GM19240 (cell line): ENCODE results near the gene CPSF2.

Experiments used
- DNase-seq: peaks from one replicate; pipeline ENCODE4 v3.0.0; 2011; ENCODE audit warnings: low spot score; ENCODE audit not compliant: insufficient read length

CPSF2 gene

DNA sequence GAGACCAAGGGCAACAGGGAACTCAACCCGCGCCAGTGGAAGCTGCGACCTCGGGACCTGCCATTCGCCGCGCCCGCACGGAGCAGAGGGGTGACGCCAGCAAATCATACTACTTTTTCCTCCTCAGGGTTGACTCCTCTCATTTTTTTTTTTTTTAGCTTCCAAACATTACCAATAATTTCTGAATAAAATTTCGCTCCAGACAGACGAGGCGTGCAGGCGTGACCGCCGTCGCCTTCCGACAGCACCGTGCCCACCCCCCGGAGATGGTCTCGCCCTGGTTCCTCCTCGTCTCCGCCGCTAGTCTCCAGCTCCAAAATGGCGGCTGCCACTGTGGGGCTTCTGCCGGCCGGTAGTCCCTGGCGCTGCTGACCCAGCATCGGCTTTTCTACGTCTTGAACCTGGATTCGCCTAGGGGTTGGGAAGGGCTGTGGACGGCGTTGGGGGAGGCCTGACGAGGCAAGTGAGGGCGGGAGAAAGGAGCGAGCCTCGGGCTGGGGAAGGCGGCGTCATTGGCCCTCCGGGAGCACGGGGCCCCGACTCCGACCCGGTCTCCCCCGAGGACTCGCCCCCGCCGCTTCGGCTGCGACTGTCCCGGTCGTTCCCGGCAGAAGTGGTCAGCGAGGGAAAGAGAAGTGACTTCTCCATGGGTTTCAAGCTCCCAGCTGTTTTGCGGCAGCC, at the start of gene CPSF2, which contains the start of gene NDUFB1:
Gene CPSF2, plus strand, starts transcription at position 300 of the 681 bp plus-strand sequence. CDS start 9,016 bp downstream, outside the sequence.
Gene NDUFB1, minus strand, starts transcription at position 37 of the 681 bp plus-strand sequence. CDS start 4,069 bp downstream, outside the sequence.
- DNase-seq, result peak; percentile 71

GRCh38 chr14:92074555-92074954, 47.2 kb upstream of the CPSF2 start:
- DNase-seq, result no peak

GRCh38 chr14:92088494-92088893, 33.3 kb upstream of the CPSF2 start:
- no peak for DNase-seq

GRCh38 chr14:92093320-92093719, 28.4 kb upstream of the CPSF2 start:
- DNase-seq, result no peak

DNA sequence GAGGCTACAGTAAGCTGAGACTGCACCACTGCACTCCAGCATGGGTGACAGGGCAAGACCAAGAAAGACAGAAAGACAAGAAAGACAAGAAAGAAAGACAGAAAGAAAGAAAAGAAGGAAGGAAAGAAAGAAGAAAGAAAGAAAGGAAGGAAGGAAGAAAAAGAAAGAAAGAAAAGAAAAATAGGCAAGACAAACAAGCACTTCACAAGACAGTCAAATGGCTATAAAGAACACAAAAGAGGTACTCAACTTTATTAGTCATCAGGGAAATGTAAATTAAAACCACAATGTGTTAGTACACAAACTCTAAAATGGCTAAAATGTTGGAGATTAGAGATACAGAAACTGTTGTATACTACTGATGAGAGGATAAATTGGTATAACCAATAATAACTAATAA, 22.0 kb upstream of the CPSF2 start:
- no peak for DNase-seq

GRCh38 chr14:92103363-92103989, 18.3 kb upstream of the CPSF2 start:
- no peak for DNase-seq

GRCh38 chr14:92105073-92105892, 16.5 kb upstream of the CPSF2 start:
- no peak for DNase-seq

DNA sequence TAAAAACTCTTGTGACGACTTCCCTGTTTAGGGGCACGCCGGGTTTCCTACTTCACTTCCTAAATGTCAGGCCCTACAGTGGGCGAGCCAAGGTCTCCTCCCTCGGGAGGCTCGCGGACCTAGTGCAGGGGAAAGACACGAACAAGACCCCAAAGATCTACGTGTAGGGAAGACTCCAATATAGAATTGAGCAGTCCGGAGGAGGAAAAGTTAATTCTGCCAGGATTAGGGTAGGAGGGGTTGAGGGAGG, 16.0 kb upstream of the CPSF2 start:
- no peak for DNase-seq

DNA sequence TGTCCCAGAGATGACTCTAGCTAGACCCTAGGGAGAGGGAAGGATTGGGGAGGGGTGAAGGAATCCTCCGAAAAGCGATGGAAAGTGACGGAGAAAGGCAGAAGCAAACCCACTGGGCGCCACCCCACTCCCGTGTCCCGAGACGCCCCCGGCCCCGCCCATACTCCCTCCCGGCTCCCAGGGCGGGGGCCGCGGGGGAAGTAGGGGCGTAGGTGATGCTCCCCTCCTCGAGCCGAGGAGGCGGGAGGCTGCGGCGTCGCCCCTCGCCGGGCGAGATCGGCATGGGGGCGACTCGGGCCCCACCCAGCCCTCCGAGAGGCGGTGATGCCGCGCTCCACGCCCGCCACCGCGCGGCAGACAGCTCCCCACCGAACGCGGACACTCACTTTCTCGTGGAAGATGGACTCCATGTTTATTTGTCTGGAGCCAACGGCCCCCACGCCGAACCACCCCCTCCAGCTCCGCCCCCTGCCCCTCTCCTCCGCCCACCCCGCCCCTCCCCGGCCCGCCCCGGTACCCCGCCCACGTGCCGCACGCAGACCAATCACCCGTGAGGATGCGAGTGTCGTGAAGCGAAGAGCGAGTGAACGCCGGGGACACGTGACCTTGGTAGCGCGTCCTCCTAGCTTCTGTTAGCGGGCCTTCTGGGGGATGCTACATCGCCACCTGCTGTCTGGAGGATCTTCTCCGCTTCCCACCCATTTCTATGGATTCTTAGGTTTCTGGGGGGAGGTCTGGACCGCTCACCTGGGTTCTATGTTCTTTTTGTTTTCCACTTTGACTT, 15.4 kb upstream of the CPSF2 start, which contains the start of gene ATXN3:
Gene ATXN3, minus strand, starts transcription at position 440 of the 784 bp plus-strand sequence. Its CDS starts 30 bp downstream, at position 410.
- peak; percentile 90 for DNase-seq

GRCh38 chr14:92108345-92109254, 13.2 kb upstream of the CPSF2 start:
- no peak for DNase-seq

DNA sequence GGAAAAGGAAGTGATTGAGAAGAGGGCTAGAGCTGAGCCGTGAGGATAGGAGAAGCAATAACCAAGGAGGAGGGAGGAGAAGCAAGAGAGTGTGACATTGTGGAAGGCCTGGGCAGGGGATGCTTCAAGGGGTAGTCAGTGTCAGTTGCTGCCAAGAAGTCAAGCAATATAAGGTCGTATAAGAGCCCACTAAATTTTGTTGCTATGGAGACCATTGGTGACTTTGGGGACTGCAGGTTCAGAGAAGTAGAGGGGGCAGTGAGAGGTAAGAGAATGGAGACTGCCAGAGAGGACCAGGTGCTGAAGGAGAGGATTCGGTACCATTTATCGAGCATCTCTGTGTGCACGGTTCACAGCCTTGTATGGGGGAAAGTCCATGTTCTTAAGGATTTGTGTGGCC, 12.3 kb upstream of the CPSF2 start:
- DNase-seq, result no peak

GRCh38 chr14:92121207-92121669, 531 bp upstream of the CPSF2 start:
- no peak for DNase-seq

DNA sequence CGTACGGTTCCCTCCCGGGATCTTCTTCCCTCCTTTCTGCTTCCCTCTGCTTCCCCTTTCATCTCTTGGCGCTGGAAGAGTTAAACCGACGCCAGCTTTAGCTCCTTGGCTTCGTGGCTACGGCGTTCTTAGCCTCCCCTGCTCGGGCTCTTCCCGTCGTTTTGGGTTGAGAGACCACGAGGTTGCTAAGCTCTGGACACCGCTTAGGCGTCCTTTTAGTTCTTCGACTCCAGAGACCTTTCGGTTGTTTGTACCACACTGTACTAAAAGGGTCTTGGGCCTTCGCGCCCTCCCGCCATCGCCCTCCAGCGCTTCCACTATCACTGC, 545 bp downstream of the CPSF2 start:
- DNase-seq, result no peak

DNA sequence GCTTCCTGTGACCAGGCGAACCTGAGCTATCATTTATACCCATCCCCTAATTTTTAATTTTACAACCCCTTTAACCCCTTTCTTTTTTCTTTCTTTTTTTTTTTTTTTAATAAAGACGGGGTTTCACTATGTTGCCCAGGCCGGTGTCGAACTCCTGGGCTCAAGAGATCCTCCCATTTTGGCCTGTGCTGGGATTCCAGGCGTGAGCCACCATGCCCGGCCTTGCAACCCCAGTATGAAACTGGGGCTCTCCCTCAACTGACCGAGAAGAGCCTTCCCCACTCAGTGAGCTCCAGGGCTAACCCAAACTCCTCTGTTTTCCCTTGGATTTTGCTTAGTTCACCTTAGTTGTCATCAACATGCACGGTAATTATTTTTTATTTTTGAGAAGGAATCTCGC, 992 bp downstream of the CPSF2 start:
- DNase-seq, result no peak

DNA sequence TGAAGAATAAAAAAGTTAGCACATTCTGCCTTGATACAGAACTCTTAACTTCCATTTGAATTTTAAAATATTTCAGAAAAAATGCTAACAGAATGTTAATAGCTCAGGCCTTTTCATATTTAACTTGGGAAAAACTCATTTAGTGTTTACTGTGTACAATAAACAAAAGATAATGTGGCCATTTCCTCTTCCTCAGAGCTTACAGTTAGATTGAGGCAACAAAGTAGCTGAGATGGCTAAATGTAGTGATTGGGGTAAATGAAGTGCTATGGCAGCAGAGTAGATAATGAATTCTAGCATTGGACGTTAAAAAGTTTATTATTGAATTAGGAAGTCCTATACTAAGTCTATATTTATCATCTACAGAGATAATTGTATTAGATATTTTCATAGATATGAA, 12.7 kb downstream of the CPSF2 start:
- no peak for DNase-seq

DNA sequence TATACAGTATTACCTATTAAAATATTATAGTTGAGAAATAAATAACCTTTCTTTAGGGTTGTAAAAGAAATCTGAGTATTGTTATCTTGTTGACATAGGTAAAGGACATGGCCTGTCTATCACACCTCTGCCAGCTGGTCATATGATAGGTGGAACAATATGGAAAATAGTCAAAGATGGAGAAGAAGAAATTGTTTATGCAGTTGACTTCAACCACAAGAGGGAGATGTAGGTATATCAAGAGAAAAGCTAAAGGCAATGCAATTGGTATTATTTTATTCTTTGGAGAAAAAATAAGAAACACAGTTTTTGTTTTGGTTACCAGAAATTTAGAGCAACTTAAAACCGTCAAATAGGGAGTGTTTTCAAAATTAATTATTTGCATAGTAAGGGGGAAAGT, 13.5 kb downstream of the CPSF2 start:
- DNase-seq, result no peak

DNA sequence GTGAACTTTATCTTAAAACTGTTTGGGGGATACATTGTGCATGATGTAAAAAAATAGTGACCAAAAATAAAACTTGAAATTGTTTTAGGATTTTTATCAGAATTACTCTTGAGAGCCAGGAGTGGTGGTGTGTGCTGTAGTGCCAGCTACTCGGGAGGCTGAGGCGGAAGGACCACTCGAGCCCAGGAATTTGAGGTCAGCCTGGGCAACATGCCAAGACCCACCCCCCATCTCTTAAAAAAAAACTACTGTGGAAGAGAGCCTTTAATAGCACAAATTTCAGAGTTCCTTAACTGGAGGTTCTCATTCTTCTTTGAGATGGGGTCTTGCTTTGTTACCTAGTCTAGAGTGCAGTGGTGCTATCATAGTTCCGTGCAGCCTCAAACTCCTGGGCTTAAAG, 21.5 kb downstream of the CPSF2 start:
- DNase-seq, result no peak

DNA sequence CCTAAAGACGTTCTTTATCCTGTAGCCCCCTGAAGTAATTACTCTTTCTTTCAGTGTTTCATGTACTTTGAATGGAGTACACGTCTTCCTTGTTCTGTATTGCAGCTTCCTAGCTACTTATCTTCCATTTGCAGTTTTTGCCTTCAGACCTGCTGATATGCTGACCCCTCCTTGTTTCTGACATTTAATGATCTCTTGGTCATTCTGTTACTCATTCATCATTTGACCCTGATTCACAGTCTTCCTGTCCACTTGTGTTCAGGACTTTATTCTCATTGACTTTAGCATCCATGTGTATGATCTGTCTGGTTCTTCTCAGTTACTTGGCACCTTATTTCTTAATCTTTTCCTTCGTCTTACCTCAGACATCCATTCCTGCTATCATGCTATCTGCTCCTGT, 22.2 kb downstream of the CPSF2 start:
- DNase-seq, result no peak

GRCh38 chr14:92144708-92145107, 22.9 kb downstream of the CPSF2 start:
- DNase-seq, result no peak

GRCh38 chr14:92153581-92153980, 31.8 kb downstream of the CPSF2 start:
- no peak for DNase-seq
